ENCODE results near the gene LAD1. TPM values are rescaled to one million over a fixed set of nuclear protein-coding genes. Genes with fewer than 3 reads are reported as not detected.

Gene LAD1
- total and polyA plus RNA-seq, 2 experiments from 2014 or later = 63.5 to 64.2 TPM

GRCh38 chr1:201422026-201422425, 22.9 kb upstream of the LAD1 start:
- no peak overlapping the region for H3K27ac ChIP-seq
- H3K79me2 ChIP-seq = no peaks in the 10 kb centered on the region
- no peaks in the 10 kb centered on the region for H3K9me3 ChIP-seq (ENCODE audit: low read depth)
- H3K4me3 ChIP-seq = no peak overlapping the region
- 70% methylated on average over 3 of the region's 3 CpGs for whole genome bisulfite sequencing (ENCODE audit: low lambda C conversion rate, missing lambda C conversion rate)
- H3K36me3 ChIP-seq (replicated peaks; ENCODE audit: insufficient read depth, low read depth) = no peaks in the 10 kb centered on the region
- H3K4me1 ChIP-seq (ENCODE audit: insufficient read depth) = peaks cover 3% of the 10 kb centered on the region
- no peaks in the 10 kb centered on the region for H3K27me3 ChIP-seq
- TF ChIP-seq CTCF (IDR thresholded peaks at IDR 0.05; ENCODE audit: poor library complexity) (no peak), EZH2phosphoT487 (IDR thresholded peaks at IDR 0.05; ENCODE audit: low read depth, severe bottlenecking, unreplicated experiment) (no peak), EZH2 (IDR thresholded peaks at IDR 0.05; ENCODE audit: borderline replicate concordance) (no peak)
- H3K4me2 ChIP-seq = no peak overlapping the region
- no peaks in the 10 kb centered on the region for H3K9me2 ChIP-seq (replicated peaks; ENCODE audit: insufficient read depth)
- no peak for DNase-seq (ENCODE audit: low spot score)
- no peak overlapping the region for H2AFZ ChIP-seq
- no peaks in the 10 kb centered on the region for H4K20me1 ChIP-seq (ENCODE audit: insufficient read depth, poor library complexity, severe bottlenecking)

GRCh38 chr1:201421041-201421440, 21.9 kb upstream of the LAD1 start:
- Histone ChIP-seq H3K9me2 (replicated peaks; ENCODE audit: insufficient read depth) (no peaks in the 10 kb centered on the region), H4K20me1 (ENCODE audit: insufficient read depth, poor library complexity, severe bottlenecking) (no peaks in the 10 kb centered on the region)

GRCh38 chr1:201420608-201421002, 21.5 kb upstream of the LAD1 start:
- no peak overlapping the region for H3K27ac ChIP-seq
- no peaks in the 10 kb centered on the region for H3K9me2 ChIP-seq (replicated peaks; ENCODE audit: insufficient read depth)
- no peaks in the 10 kb centered on the region for H3K79me2 ChIP-seq
- H2AFZ ChIP-seq = no peak overlapping the region
- peaks cover 3% of the 10 kb centered on the region for H3K4me1 ChIP-seq (ENCODE audit: insufficient read depth)
- H3K27me3 ChIP-seq = no peaks in the 10 kb centered on the region
- no peaks in the 10 kb centered on the region for H3K9me3 ChIP-seq (ENCODE audit: low read depth)
- TF ChIP-seq CTCF (IDR thresholded peaks at IDR 0.05; ENCODE audit: poor library complexity) (no peak), EZH2phosphoT487 (IDR thresholded peaks at IDR 0.05; ENCODE audit: low read depth, severe bottlenecking, unreplicated experiment) (no peak), EZH2 (IDR thresholded peaks at IDR 0.05; ENCODE audit: borderline replicate concordance) (no peak)
- H3K36me3 ChIP-seq (replicated peaks; ENCODE audit: insufficient read depth, low read depth) = no peaks in the 10 kb centered on the region
- 77% methylated on average over 7 of the region's 7 CpGs for WGBS (ENCODE audit: low lambda C conversion rate, missing lambda C conversion rate)
- no peak overlapping the region for H3K4me2 ChIP-seq
- H3K4me3 ChIP-seq = no peak overlapping the region
- no peak for DNase-seq (ENCODE audit: low spot score)
- no peaks in the 10 kb centered on the region for H4K20me1 ChIP-seq (ENCODE audit: insufficient read depth, poor library complexity, severe bottlenecking)

More at GRCh38 chr1:201421041-201421440, 21.9 kb upstream of the LAD1 start:
- no peaks in the 10 kb centered on the region for H3K9me3 ChIP-seq (ENCODE audit: low read depth)
- no peaks in the 10 kb centered on the region for H3K79me2 ChIP-seq
- no peak for TF ChIP-seq CTCF (IDR thresholded peaks at IDR 0.05; ENCODE audit: poor library complexity)
- no peak for TF ChIP-seq EZH2phosphoT487 (IDR thresholded peaks at IDR 0.05; ENCODE audit: low read depth, severe bottlenecking, unreplicated experiment)
- no peak for TF ChIP-seq EZH2 (IDR thresholded peaks at IDR 0.05; ENCODE audit: borderline replicate concordance)
- WGBS (ENCODE audit: low lambda C conversion rate, missing lambda C conversion rate) = 76% methylated on average over 8 of the region's 8 CpGs
- peaks cover 3% of the 10 kb centered on the region for H3K4me1 ChIP-seq (ENCODE audit: insufficient read depth)
- H3K4me3 ChIP-seq = no peak overlapping the region
- H3K27me3 ChIP-seq = no peaks in the 10 kb centered on the region
- no peak for DNase-seq (ENCODE audit: low spot score)
- H3K4me2 ChIP-seq = no peak overlapping the region
- no peak overlapping the region for H3K27ac ChIP-seq
- no peak overlapping the region for H2AFZ ChIP-seq
- no peaks in the 10 kb centered on the region for H3K36me3 ChIP-seq (replicated peaks; ENCODE audit: insufficient read depth, low read depth)

Measured in hepatocyte (in vitro differentiated cells).